ENCODE data around the gene GNAI2. TPM values are rescaled to one million over a fixed set of nuclear protein-coding genes. Genes with fewer than 3 reads are reported as not detected.
"Not testable (repeated sequence)": the region's sequence is repeated elsewhere in the genome, so short reads cannot be mapped to it uniquely, and the experiment has no call there.

GNAI2 gene
- total RNA-seq, 1 experiment from 2014 or later: 62.0 TPM

- ChIA-PET POLR2A (interaction anchor here (1.8 kb wide), 1 partner anchor 8 kb away, joined by 6 read pairs; the partner anchor contains the start of gene GNAI2), CTCF (interaction anchor here (0.7 to 4.2 kb wide), 10 partner anchors 8 to 37 kb away, joined by 3 to 100 read pairs (median 8); partner anchors contain the start of gene GNAI2)
- H3K4me3 ChIP-seq (ENCODE audit: low read depth, low read length): peak overlapping the region; percentile 72
- peaks cover 6% of the 10 kb centered on the region; the same call in 1 of the 2 replicates for H3K4me1 ChIP-seq
- H3K9me3 ChIP-seq: no peaks in the 10 kb centered on the region
- intact Hi-C loops (cut with micrococcal nuclease; ENCODE audit: unreplicated experiment): loop anchor here (1.0 to 2.0 kb wide), 4 partner anchors 8 to 97 kb away; no protein-coding TSS in a partner anchor
- DNase-seq: peak; percentile 97
- no peaks in the 10 kb centered on the region for H3K27me3 Mint-ChIP-seq (ENCODE audit: insufficient read depth, unreplicated experiment)
- no peaks in the 10 kb centered on the region for H3K4me1 Mint-ChIP-seq (ENCODE audit: low read depth, unreplicated experiment)
- H3K4me3 Mint-ChIP-seq (ENCODE audit: unreplicated experiment): peak overlapping the region; percentile 78
- H3K27me3 ChIP-seq (replicated peaks; ENCODE audit: control insufficient read depth, insufficient read depth, low read length): no peaks in the 10 kb centered on the region
- H3K36me3 Mint-ChIP-seq (ENCODE audit: insufficient read depth, unreplicated experiment): no peaks in the 10 kb centered on the region
- no peaks in the 10 kb centered on the region for H3K9me3 Mint-ChIP-seq (ENCODE audit: unreplicated experiment)
- H3K27ac Mint-ChIP-seq (ENCODE audit: unreplicated experiment): peak overlapping the region; percentile 78
- H3K36me3 ChIP-seq (ENCODE audit: control insufficient read depth, insufficient read depth, low read length): no peaks in the 10 kb centered on the region
- TSS peak; percentile 66 for BruUV-seq (replicated peaks)
- peak; percentile 62 to 82 for TF ChIP-seq CTCF (IDR thresholded peaks at IDR 0.05; ENCODE audit: insufficient read depth in 1 of 2, low read depth in 1 of 2, low read length in 1 of 2, severe bottlenecking in 1 of 2, unreplicated experiment in 1 of 2)
Observed at GRCh38 chr3:50227390-50228183, 8.4 kb upstream of the GNAI2 start.

- H3K36me3 Mint-ChIP-seq (ENCODE audit: insufficient read depth, unreplicated experiment); H3K27me3 ChIP-seq (replicated peaks; ENCODE audit: control insufficient read depth, insufficient read depth, low read length); H3K27me3 Mint-ChIP-seq (ENCODE audit: insufficient read depth, unreplicated experiment); BruUV-seq (replicated peaks); DNase-seq; intact Hi-C loops (cut with micrococcal nuclease; ENCODE audit: unreplicated experiment); H3K9me3 ChIP-seq; H3K4me1 ChIP-seq; H3K36me3 ChIP-seq (ENCODE audit: control insufficient read depth, insufficient read depth, low read length); H3K9me3 Mint-ChIP-seq (ENCODE audit: unreplicated experiment); H3K4me1 Mint-ChIP-seq (ENCODE audit: low read depth, unreplicated experiment); POLR2A ChIA-PET: not testable (repeated sequence)
- peak overlapping the region; percentile 49 for H3K4me3 ChIP-seq (ENCODE audit: low read depth, low read length)
- CTCF ChIA-PET: interaction anchor here (0.7 to 4.2 kb wide), 9 partner anchors 8 to 37 kb away, joined by 3 to 100 read pairs (median 8); partner anchors contain the start of gene GNAI2
- peak overlapping the region; percentile 78 for H3K27ac Mint-ChIP-seq (ENCODE audit: unreplicated experiment)
- peak overlapping the region; percentile 78 for H3K4me3 Mint-ChIP-seq (ENCODE audit: unreplicated experiment)
Observed at GRCh38 chr3:50228184-50228763, 7.7 kb upstream of the GNAI2 start.

GRCh38 chr3:50229490-50229889 lies 6.5 kb upstream of the GNAI2 start:
- no peak overlapping the region for H3K4me3 ChIP-seq (ENCODE audit: low read depth, low read length)
- no peak for DNase-seq
- CTCF ChIA-PET: interaction anchor here (1.0 to 1.4 kb wide), 2 partner anchors 13 to 35 kb away, joined by 3 read pairs; no protein-coding TSS in a partner anchor
- no peak overlapping the region for H3K27ac Mint-ChIP-seq (ENCODE audit: unreplicated experiment)
- BruUV-seq (replicated peaks): no TSS peak
- H3K27me3 Mint-ChIP-seq (ENCODE audit: insufficient read depth, unreplicated experiment): no peaks in the 10 kb centered on the region
- H3K4me1 ChIP-seq: peaks cover 6% of the 10 kb centered on the region; the same call in 1 of the 2 replicates
- no peak for TF ChIP-seq CTCF (IDR thresholded peaks at IDR 0.05; ENCODE audit: insufficient read depth in 1 of 2, low read depth in 1 of 2, low read length in 1 of 2, severe bottlenecking in 1 of 2, unreplicated experiment in 1 of 2)
- no peaks in the 10 kb centered on the region for H3K9me3 ChIP-seq
- H3K4me3 Mint-ChIP-seq (ENCODE audit: unreplicated experiment): peak overlapping the region; percentile 38
- H3K36me3 ChIP-seq (ENCODE audit: control insufficient read depth, insufficient read depth, low read length): no peaks in the 10 kb centered on the region
- POLR2A ChIA-PET: no interaction called here
- H3K4me1 Mint-ChIP-seq (ENCODE audit: low read depth, unreplicated experiment): no peaks in the 10 kb centered on the region
- intact Hi-C loops (cut with micrococcal nuclease; ENCODE audit: unreplicated experiment): no loop called here
- no peaks in the 10 kb centered on the region for H3K9me3 Mint-ChIP-seq (ENCODE audit: unreplicated experiment)
- no peaks in the 10 kb centered on the region for H3K27me3 ChIP-seq (replicated peaks; ENCODE audit: control insufficient read depth, insufficient read depth, low read length)
- no peaks in the 10 kb centered on the region for H3K36me3 Mint-ChIP-seq (ENCODE audit: insufficient read depth, unreplicated experiment)
